WTC11 (cell line): ENCODE measurements around the gene OSGEP. TPM values are rescaled to one million over a fixed set of nuclear protein-coding genes. Genes with fewer than 3 reads are reported as not detected.
A peak's percentile ranks its signal among the peaks of the same experiment; 100 is the strongest.

ENCODE experiments used
- ATAC-seq: fragments of 200-7000 bp; cut with Tn5 transposase; 2 replicates; pipeline ENCODE4 v1.10.0; 2021; ENCODE audit warnings: mild to moderate bottlenecking, moderate library complexity
- CTCF ChIA-PET: fragments of 300-600 bp; sonication (Branson Sonifier 250); formaldehyde crosslinking; loops from one replicate; lab custom pipeline; 2021; ENCODE audit warnings: antibody characterized with exemption; lab: Charles Lee
- POLR2A ChIA-PET: fragments of 350-600 bp; sonication (Branson Sonifier 250); formaldehyde crosslinking; loops from one replicate; lab custom pipeline; 2021; ENCODE audit warnings: antibody characterized with exemption; lab: Charles Lee
- DNase-seq: peaks from one replicate; pipeline ENCODE4 v3.0.0; 2021; ENCODE audit warnings: low spot score
- H3K27ac Mint-ChIP-seq: 2 replicates; pipeline ENCODE4 v1.8.0; 2021; ENCODE audit warnings: mixed read lengths
- H3K27me3 Mint-ChIP-seq: 2 replicates; pipeline ENCODE4 v1.8.0; 2021; ENCODE audit warnings: low read depth, mild to moderate bottlenecking, moderate library complexity, mixed read lengths
- H3K36me3 Mint-ChIP-seq: 2 replicates; pipeline ENCODE4 v1.8.0; 2021; ENCODE audit warnings: mixed read lengths
- H3K4me1 Mint-ChIP-seq: 2 replicates; pipeline ENCODE4 v1.8.0; 2022; ENCODE audit warnings: mixed read lengths
- H3K4me3 Mint-ChIP-seq: 2 replicates; pipeline ENCODE4 v1.8.0; 2021; ENCODE audit warnings: mild to moderate bottlenecking, moderate library complexity, mixed read lengths
- H3K9me3 Mint-ChIP-seq: 2 replicates; pipeline ENCODE4 v1.8.0; 2021; ENCODE audit warnings: mixed read lengths
- ATF1 ChIP-seq: sonication (generic); formaldehyde crosslinking; IDR thresholded peaks from 2 replicates; pipeline ENCODE4 v1.8.1; 2023; ENCODE audit warnings: mild to moderate bottlenecking, moderate library complexity, missing genetic modification reagents
- CBFB ChIP-seq: sonication (generic); formaldehyde crosslinking; IDR thresholded peaks from 2 replicates; pipeline ENCODE4 v1.8.1; 2022; ENCODE audit warnings: mild to moderate bottlenecking, low read depth, missing genetic modification reagents
- CREB1 ChIP-seq: sonication (generic); formaldehyde crosslinking; IDR thresholded peaks from 2 replicates; pipeline ENCODE4 v1.8.0; 2023; ENCODE audit warnings: mild to moderate bottlenecking, missing genetic modification reagents
- EMX1 ChIP-seq: fragments of 250-450 bp; sonication (Bioruptor Pico); IDR thresholded peaks from 2 replicates; pipeline ENCODE4 v1.8.0; 2021; ENCODE audit warnings: mild to moderate bottlenecking
- ETV6 ChIP-seq: sonication (generic); formaldehyde crosslinking; IDR thresholded peaks from 2 replicates; pipeline ENCODE4 v1.8.1; 2022; ENCODE audit warnings: mild to moderate bottlenecking, missing genetic modification reagents
- FOXJ3 ChIP-seq: sonication (generic); formaldehyde crosslinking; IDR thresholded peaks from 2 replicates; pipeline ENCODE4 v1.9.0; 2021; ENCODE audit warnings: missing genetic modification reagents, mild to moderate bottlenecking, borderline replicate concordance
- FOXP1 ChIP-seq: sonication (generic); formaldehyde crosslinking; IDR thresholded peaks from 2 replicates; pipeline ENCODE4 v1.8.0; 2022; ENCODE audit warnings: missing genetic modification reagents, mild to moderate bottlenecking, moderate library complexity, borderline replicate concordance
- GABPB1 ChIP-seq: sonication (generic); formaldehyde crosslinking; IDR thresholded peaks from 2 replicates; pipeline ENCODE4 v1.8.1; 2023; ENCODE audit warnings: mild to moderate bottlenecking, missing genetic modification reagents
- GTF2I ChIP-seq: fragments of 250-450 bp; sonication (Bioruptor Pico); conservative IDR thresholded peaks from 2 replicates; pipeline ENCODE4 v1.4.0; 2021; ENCODE audit warnings: mild to moderate bottlenecking
- JAZF1 ChIP-seq: fragments of 250-450 bp; sonication (Bioruptor Pico); IDR thresholded peaks from 2 replicates; pipeline ENCODE4 v1.9.0; 2021; ENCODE audit warnings: moderate library complexity, mild to moderate bottlenecking, inconsistent platforms
- MXD4 ChIP-seq: fragments of 250-450 bp; sonication (Bioruptor Pico); IDR thresholded peaks from 2 replicates; pipeline ENCODE4 v1.8.0; 2021; ENCODE audit warnings: mild to moderate bottlenecking, moderate library complexity, borderline replicate concordance
- NFATC4 ChIP-seq: fragments of 250-450 bp; sonication (Bioruptor Pico); IDR thresholded peaks from 2 replicates; pipeline ENCODE4 v1.9.0; 2021; ENCODE audit warnings: mild to moderate bottlenecking
- NR2C2 ChIP-seq: sonication (generic); formaldehyde crosslinking; IDR thresholded peaks from 2 replicates; pipeline ENCODE4 v1.8.0; 2022; ENCODE audit warnings: mild to moderate bottlenecking, missing genetic modification reagents
- PRRX2 ChIP-seq: fragments of 250-450 bp; sonication (Bioruptor Pico); IDR thresholded peaks from 2 replicates; pipeline ENCODE4 v1.8.0; 2021; ENCODE audit warnings: mild to moderate bottlenecking
- TEAD1 ChIP-seq: sonication (generic); formaldehyde crosslinking; IDR thresholded peaks from 2 replicates; pipeline ENCODE4 v1.8.0; 2022; ENCODE audit warnings: mild to moderate bottlenecking, missing genetic modification reagents
- TEAD4 ChIP-seq: sonication (generic); formaldehyde crosslinking; IDR thresholded peaks from 2 replicates; pipeline ENCODE4 v1.8.0; 2022; ENCODE audit warnings: mild to moderate bottlenecking, missing genetic modification reagents
- TP53 ChIP-seq: sonication (generic); formaldehyde crosslinking; IDR thresholded peaks from 2 replicates; pipeline ENCODE4 v1.8.1; 2023; ENCODE audit warnings: mild to moderate bottlenecking, missing genetic modification reagents
- ZNF121 ChIP-seq: sonication (generic); formaldehyde crosslinking; IDR thresholded peaks from 2 replicates; pipeline ENCODE4 v1.8.0; 2023; ENCODE audit warnings: missing genetic modification reagents
- ZNF263 ChIP-seq: sonication (generic); formaldehyde crosslinking; IDR thresholded peaks from 2 replicates; pipeline ENCODE4 v1.8.1; 2022; ENCODE audit warnings: low read depth, mild to moderate bottlenecking, moderate library complexity, missing genetic modification reagents
- ZNF396 ChIP-seq: fragments of 250-450 bp; sonication (Bioruptor Pico); IDR thresholded peaks from 2 replicates; pipeline ENCODE4 v1.8.0; 2021; ENCODE audit warnings: mild to moderate bottlenecking, moderate library complexity, borderline replicate concordance
- total RNA-seq: library from RNA; stranded (reverse); gene quantifications from 3 replicates; pipeline ENCODE4 v1.2.3, GENCODE V29; 2021
- TF ChIP-seq, protein P1 (sequence below): sonication (generic); formaldehyde crosslinking; IDR thresholded peaks from 2 replicates; pipeline ENCODE4 v1.8.1; 2023; ENCODE audit warnings: mild to moderate bottlenecking, missing genetic modification reagents, moderate library complexity
- TF ChIP-seq, protein P2 (sequence below): sonication (generic); formaldehyde crosslinking; IDR thresholded peaks from 2 replicates; pipeline ENCODE4 v1.8.0; 2022; ENCODE audit warnings: mild to moderate bottlenecking, missing genetic modification reagents
- TF ChIP-seq, protein P3 (sequence below): fragments of 250-450 bp; sonication (Bioruptor Pico); IDR thresholded peaks from 2 replicates; pipeline ENCODE4 v1.8.0; 2021; ENCODE audit warnings: mild to moderate bottlenecking
- TF ChIP-seq, protein P4 (sequence below): sonication (generic); formaldehyde crosslinking; IDR thresholded peaks from 2 replicates; pipeline ENCODE4 v1.8.1; 2023; ENCODE audit warnings: mild to moderate bottlenecking, moderate library complexity, missing genetic modification reagents
- TF ChIP-seq, protein P5 (sequence below): fragments of 250-450 bp; sonication (Bioruptor Pico); IDR thresholded peaks from 2 replicates; pipeline ENCODE4 v1.9.0; 2021; ENCODE audit warnings: mild to moderate bottlenecking
- TF ChIP-seq, protein P6 (sequence below): sonication (generic); formaldehyde crosslinking; IDR thresholded peaks from 2 replicates; pipeline ENCODE4 v1.8.1; 2022; ENCODE audit warnings: mild to moderate bottlenecking, missing genetic modification reagents, moderate library complexity, borderline replicate concordance
- TF ChIP-seq, protein P7 (sequence below): sonication (generic); formaldehyde crosslinking; IDR thresholded peaks from 2 replicates; pipeline ENCODE4 v1.8.1; 2022; ENCODE audit warnings: low read depth, mild to moderate bottlenecking, moderate library complexity, missing genetic modification reagents, borderline replicate concordance

The OSGEP gene
- total RNA-seq, 1 experiment from 2014 or later, result 40.0 TPM

DNA sequence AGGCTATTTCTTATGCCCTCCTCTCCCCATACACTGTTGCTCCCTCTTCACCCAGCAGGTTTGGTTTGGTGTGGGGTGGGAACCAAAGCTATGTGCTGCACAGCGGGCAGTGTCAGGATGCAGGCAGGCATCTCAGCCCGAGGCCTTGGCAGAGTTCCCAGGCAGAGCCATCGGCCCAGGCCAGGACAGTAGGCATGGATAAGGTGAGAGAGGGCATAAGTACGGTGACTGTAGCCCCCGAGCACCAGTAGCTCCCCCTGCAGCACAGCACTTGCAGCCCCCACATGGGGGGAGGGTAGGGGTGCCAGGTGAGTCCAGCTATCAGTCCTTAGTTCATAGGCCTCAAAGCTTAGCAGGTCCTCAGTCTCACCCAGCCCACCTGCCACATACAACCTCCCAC is 25.8 kb downstream of the OSGEP start:
- Mint-ChIP-seq H3K27me3 (peaks cover 2% of the 10 kb centered on the region), H3K36me3 (no peaks in the 10 kb centered on the region), H3K27ac (no peak overlapping the region), H3K4me1 (peaks cover 10% of the 10 kb centered on the region), H3K4me3 (no peak overlapping the region), H3K9me3 (no peaks in the 10 kb centered on the region)
- DNase-seq (no peak), ATAC-seq (no peak)
- ChIA-PET POLR2A (interaction anchor here (0.5 kb wide), 1 partner anchor 68 kb away, joined by 4 read pairs; no protein-coding TSS in a partner anchor), CTCF (interaction anchor here (2.4 kb wide), 1 partner anchor 13 kb away, joined by 8 read pairs; no protein-coding TSS in a partner anchor)
- TF ChIP-seq, protein P1, sequence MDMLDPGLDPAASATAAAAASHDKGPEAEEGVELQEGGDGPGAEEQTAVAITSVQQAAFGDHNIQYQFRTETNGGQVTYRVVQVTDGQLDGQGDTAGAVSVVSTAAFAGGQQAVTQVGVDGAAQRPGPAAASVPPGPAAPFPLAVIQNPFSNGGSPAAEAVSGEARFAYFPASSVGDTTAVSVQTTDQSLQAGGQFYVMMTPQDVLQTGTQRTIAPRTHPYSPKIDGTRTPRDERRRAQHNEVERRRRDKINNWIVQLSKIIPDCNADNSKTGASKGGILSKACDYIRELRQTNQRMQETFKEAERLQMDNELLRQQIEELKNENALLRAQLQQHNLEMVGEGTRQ (CRISPR knock-in tag), result no peak
- TF ChIP-seq GTF2I (CRISPR knock-in tag) (no peak), FOXJ3 (CRISPR knock-in tag) (no peak), GABPB1 (CRISPR knock-in tag) (no peak)

DNA sequence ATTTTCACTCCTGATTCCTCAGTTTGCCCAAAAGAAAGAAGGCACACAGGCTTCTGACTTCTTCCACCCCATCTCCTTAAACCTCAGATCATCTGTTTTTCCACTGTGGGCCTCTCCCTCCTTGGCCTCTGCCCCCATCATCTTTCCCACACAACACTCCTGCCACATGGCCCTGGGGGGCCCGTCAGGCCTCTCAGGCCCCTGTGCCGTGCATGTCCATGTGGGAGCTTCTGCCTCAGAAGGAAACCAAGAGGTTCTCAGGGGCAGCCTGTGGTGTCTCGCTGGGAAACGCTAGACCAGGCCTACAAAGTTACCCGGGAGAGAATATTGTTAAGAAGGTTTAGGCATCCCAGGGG is 26.6 kb downstream of the OSGEP start:
- ChIA-PET POLR2A (no interaction called here), CTCF (interaction anchor here (2.4 kb wide), 1 partner anchor 12 kb away, joined by 8 read pairs; no protein-coding TSS in a partner anchor)
- H3K4me1 Mint-ChIP-seq, result peaks cover 14% of the 10 kb centered on the region

DNA sequence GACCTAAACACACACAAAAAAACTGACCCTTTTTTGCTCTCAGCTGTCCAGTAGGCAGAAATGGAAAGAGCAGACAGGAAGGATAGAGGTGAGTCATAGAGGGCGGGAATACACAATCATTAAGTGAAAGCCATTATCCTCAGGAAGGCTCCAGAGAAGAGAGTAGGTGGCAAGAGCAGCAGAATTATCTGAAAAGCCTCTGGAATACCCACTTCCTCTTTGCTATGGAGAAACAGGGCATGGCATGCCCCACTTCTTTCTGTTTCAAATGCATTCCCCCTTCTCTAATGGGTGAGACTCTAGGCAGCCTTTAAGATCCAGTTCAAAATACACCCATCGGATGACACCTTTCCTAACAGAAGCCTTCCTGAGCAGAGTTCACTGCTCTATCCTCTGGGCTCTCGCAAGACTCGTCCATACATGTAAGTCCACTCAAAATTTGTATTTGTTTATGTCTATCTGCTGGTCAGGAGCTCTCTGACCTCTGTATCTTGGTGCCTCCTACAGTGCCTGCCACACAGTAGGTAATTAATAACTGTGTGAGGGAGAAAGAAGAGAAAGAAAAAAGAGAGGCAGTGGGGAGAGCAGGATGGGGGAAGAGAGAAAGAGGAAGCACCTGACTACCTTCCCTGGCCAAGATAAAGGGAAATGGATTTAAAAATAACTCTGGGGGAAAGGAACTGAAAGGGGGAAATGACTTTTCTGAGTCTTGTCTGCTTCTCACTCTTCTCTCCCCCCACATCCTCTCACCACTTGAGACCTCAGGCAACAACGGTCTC is 27.2 kb downstream of the OSGEP start:
- Mint-ChIP-seq H3K27ac (peak overlapping the region; percentile 28; the same call in 1 of the 2 replicates), H3K27me3 (no peaks in the 10 kb centered on the region), H3K4me1 (peaks cover 19% of the 10 kb centered on the region), H3K4me3 (no peak overlapping the region), H3K9me3 (no peaks in the 10 kb centered on the region), H3K36me3 (no peaks in the 10 kb centered on the region)
- POLR2A ChIA-PET, result no interaction called here
- peak; percentile 69 for ATAC-seq
- CTCF ChIA-PET, result interaction anchor here (2.4 kb wide), 1 partner anchor 12 kb away, joined by 8 read pairs; no protein-coding TSS in a partner anchor
- DNase-seq, result no peak
- TF ChIP-seq MXD4 (CRISPR knock-in tag), result no peak
- TF ChIP-seq, protein P1 (CRISPR knock-in tag), result no peak
- TF ChIP-seq ZNF396 (CRISPR knock-in tag), result no peak
- TF ChIP-seq TEAD4 (CRISPR knock-in tag), result no peak
- TF ChIP-seq ETV6, result no peak
- TF ChIP-seq, protein P2, sequence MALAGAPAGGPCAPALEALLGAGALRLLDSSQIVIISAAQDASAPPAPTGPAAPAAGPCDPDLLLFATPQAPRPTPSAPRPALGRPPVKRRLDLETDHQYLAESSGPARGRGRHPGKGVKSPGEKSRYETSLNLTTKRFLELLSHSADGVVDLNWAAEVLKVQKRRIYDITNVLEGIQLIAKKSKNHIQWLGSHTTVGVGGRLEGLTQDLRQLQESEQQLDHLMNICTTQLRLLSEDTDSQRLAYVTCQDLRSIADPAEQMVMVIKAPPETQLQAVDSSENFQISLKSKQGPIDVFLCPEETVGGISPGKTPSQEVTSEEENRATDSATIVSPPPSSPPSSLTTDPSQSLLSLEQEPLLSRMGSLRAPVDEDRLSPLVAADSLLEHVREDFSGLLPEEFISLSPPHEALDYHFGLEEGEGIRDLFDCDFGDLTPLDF, result no peak
- TF ChIP-seq, protein P3, sequence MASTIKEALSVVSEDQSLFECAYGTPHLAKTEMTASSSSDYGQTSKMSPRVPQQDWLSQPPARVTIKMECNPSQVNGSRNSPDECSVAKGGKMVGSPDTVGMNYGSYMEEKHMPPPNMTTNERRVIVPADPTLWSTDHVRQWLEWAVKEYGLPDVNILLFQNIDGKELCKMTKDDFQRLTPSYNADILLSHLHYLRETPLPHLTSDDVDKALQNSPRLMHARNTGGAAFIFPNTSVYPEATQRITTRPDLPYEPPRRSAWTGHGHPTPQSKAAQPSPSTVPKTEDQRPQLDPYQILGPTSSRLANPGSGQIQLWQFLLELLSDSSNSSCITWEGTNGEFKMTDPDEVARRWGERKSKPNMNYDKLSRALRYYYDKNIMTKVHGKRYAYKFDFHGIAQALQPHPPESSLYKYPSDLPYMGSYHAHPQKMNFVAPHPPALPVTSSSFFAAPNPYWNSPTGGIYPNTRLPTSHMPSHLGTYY (CRISPR knock-in tag), result no peak
- TF ChIP-seq ZNF263 (CRISPR knock-in tag), result no peak
- no peak for TF ChIP-seq ZNF121 (CRISPR knock-in tag)
- TF ChIP-seq, protein P4, sequence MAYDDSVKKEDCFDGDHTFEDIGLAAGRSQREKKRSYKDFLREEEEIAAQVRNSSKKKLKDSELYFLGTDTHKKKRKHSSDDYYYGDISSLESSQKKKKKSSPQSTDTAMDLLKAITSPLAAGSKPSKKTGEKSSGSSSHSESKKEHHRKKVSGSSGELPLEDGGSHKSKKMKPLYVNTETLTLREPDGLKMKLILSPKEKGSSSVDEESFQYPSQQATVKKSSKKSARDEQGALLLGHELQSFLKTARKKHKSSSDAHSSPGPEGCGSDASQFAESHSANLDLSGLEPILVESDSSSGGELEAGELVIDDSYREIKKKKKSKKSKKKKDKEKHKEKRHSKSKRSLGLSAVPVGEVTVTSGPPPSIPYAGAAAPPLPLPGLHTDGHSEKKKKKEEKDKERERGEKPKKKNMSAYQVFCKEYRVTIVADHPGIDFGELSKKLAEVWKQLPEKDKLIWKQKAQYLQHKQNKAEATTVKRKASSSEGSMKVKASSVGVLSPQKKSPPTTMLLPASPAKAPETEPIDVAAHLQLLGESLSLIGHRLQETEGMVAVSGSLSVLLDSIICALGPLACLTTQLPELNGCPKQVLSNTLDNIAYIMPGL (CRISPR knock-in tag), result no peak
- TF ChIP-seq TP53 (CRISPR knock-in tag), result no peak
- TF ChIP-seq, protein P5, sequence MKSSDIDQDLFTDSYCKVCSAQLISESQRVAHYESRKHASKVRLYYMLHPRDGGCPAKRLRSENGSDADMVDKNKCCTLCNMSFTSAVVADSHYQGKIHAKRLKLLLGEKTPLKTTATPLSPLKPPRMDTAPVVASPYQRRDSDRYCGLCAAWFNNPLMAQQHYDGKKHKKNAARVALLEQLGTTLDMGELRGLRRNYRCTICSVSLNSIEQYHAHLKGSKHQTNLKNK (CRISPR knock-in tag), result no peak
- TF ChIP-seq, protein P6, sequence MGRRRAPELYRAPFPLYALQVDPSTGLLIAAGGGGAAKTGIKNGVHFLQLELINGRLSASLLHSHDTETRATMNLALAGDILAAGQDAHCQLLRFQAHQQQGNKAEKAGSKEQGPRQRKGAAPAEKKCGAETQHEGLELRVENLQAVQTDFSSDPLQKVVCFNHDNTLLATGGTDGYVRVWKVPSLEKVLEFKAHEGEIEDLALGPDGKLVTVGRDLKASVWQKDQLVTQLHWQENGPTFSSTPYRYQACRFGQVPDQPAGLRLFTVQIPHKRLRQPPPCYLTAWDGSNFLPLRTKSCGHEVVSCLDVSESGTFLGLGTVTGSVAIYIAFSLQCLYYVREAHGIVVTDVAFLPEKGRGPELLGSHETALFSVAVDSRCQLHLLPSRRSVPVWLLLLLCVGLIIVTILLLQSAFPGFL (CRISPR knock-in tag), result no peak

More for the DNA sequence above, 26.6 kb downstream of the OSGEP start:
- Mint-ChIP-seq H3K36me3 (no peaks in the 10 kb centered on the region), H3K4me3 (no peak overlapping the region), H3K27ac (no peak overlapping the region), H3K9me3 (no peaks in the 10 kb centered on the region), H3K27me3 (no peaks in the 10 kb centered on the region)
- DNase-seq, result no peak
- ATAC-seq, result no peak
- TF ChIP-seq NR2C2 (CRISPR knock-in tag) (no peak), NFATC4 (CRISPR knock-in tag) (no peak), PRRX2 (CRISPR knock-in tag) (no peak), EMX1 (CRISPR knock-in tag) (no peak), TEAD1 (CRISPR knock-in tag) (no peak), CREB1 (no peak), JAZF1 (CRISPR knock-in tag) (no peak), FOXP1 (CRISPR knock-in tag) (no peak), ATF1 (CRISPR knock-in tag) (no peak), CBFB (CRISPR knock-in tag) (no peak)
- TF ChIP-seq, protein P7, sequence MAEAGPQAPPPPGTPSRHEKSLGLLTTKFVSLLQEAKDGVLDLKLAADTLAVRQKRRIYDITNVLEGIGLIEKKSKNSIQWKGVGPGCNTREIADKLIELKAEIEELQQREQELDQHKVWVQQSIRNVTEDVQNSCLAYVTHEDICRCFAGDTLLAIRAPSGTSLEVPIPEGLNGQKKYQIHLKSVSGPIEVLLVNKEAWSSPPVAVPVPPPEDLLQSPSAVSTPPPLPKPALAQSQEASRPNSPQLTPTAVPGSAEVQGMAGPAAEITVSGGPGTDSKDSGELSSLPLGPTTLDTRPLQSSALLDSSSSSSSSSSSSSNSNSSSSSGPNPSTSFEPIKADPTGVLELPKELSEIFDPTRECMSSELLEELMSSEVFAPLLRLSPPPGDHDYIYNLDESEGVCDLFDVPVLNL, result no peak
- TF ChIP-seq, protein P5 (CRISPR knock-in tag), result no peak
